Muscle of leg (tissue), 11 donors: ENCODE data around the gene SHISA7. TPM values are rescaled to one million over a fixed set of nuclear protein-coding genes. Genes with fewer than 3 reads are reported as not detected.
"Not testable (repeated sequence)": the region's sequence is repeated elsewhere in the genome, so short reads cannot be mapped to it uniquely, and the experiment has no call there.

Experiments
- DNase-seq: peaks from one replicate; pipeline ENCODE4 v3.0.0; 2013
- H3K27ac ChIP-seq: one replicate; pipeline ENCODE4 v1.5.1; 2013; ENCODE audit warnings: mild to moderate bottlenecking, low read length, control low read depth
- H3K27me3 ChIP-seq: one replicate; pipeline ENCODE4 v1.6.1; 2013; ENCODE audit warnings: low read length; ENCODE audit not compliant: control insufficient read depth, insufficient read depth
- H3K36me3 ChIP-seq: one replicate; pipeline ENCODE4 v1.6.1; 2013; ENCODE audit warnings: low read length; ENCODE audit not compliant: control insufficient read depth, insufficient read depth
- H3K4me1 ChIP-seq: one replicate; pipeline ENCODE4 v1.6.1; 2013; ENCODE audit warnings: low read length; ENCODE audit not compliant: control insufficient read depth, insufficient read depth
- H3K4me3 ChIP-seq: one replicate; pipeline ENCODE4 v1.5.1; 2013; ENCODE audit warnings: low read length, control low read depth
- H3K9me3 ChIP-seq: replicated peaks from 2 replicates; pipeline ENCODE4 v1.6.1; 2013; ENCODE audit warnings: low read depth, low read length; ENCODE audit not compliant: control insufficient read depth
- WGBS: methylation state at CpG from one replicate; pipeline ENCODE4 v1.1.5; 2013; ENCODE audit warnings: missing lambda C conversion rate; ENCODE audit not compliant: insufficient coverage; 5-methylcytosine and 5-hydroxymethylcytosine counted together
- polyA plus RNA-seq, 8 donors: library from polyadenylated mRNA; unstranded; fragments of 120-200 nt; gene quantifications; one replicate each; pipeline versions ENCODE4 v1.2.1 to v1.2.3, GENCODE V29; 2013; ENCODE audit warnings: inconsistent platforms in 1 of 8, low replicate concordance in 1 of 8; ENCODE audit not compliant: insufficient read length in 8 of 8, insufficient read depth in 1 of 8
- total RNA-seq: library from RNA; stranded (reverse); fragments of 120-200 nt; gene quantifications from one replicate; pipeline ENCODE4 v1.2.4, GENCODE V29; 2013

The SHISA7 gene
- total and polyA plus RNA-seq, 9 donors = under 0.01 to 0.32 (median 0.16) TPM

DNA sequence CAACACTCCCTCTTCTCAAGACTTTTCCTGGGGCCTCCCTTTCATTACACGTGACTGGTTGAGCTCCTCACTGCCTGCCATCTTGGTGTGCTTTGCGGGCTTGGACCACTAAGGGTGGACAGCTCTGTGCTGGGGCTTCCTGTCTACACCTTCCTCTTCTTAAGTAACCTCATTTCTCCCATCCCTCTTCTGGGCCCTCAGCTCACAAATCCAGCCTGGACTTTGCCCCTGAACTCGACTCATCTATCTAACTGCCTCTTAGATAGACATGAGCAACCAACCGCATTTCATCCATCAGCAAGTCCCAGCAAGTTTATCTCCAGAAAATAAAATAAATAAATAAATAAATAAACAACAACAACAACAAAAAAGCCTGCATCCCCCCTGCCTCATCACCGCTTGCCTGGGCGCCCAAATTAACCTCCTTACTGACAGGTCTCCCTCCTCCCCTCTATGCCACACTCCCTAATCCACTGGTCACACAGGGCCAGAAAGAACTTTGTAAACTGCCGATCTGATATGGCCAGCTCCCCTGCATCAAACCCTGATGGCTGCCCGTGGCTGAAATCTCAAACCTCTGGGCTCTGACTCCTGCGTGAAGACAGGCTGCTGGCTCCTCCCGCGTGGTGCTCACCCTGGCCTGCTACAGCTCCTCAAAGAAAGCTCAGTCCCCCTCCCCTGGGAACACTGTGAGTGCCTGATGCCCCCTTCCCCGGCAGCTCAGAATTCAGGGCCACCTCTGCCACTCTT is 10.6 kb upstream of the SHISA7 start:
- Histone ChIP-seq H3K4me3 (no peak overlapping the region), H3K36me3 (peaks cover 15% of the 10 kb centered on the region), H3K27ac (no peak overlapping the region), H3K9me3 (no peaks in the 10 kb centered on the region), H3K4me1 (peaks cover 17% of the 10 kb centered on the region), H3K27me3 (peaks cover 41% of the 10 kb centered on the region)
- DNase-seq = no peak
- WGBS = 83% methylated on average over 11 of the region's 12 CpGs

DNA sequence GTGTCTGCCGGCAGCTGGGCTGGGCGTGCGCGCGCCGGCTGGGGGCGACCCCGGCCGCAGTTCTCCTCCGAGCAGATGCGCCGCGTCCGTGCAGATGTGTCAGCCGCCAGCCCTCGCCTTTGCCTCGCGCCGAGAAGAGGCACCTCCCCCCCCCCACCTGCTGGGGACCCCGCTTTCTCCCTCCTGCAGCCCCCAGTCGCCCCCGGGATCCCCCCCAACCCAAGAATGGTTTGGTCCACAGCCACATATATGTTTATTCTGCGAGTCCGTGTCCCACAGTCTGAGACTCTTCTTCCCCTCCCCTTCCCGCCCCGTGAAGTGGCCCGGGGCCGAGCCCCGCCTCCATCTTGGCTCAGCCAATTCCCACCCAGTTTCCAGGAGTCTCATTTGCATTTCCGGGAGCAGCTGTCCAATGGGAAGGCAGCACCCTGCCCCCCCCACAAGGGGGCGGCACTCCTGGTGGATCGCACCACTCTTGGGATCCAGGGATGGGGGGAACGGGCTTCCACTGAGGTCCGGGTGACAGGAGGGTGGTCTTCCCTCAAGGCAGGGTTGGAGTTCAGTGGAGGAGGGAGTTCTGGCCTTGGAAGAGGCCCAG is 9.7 kb upstream of the SHISA7 start:
- under 1% methylated on average over 20 of the region's 34 CpGs for WGBS
- Histone ChIP-seq H3K4me3 (no peak overlapping the region), H3K27ac (no peak overlapping the region), H3K4me1 (peaks cover 17% of the 10 kb centered on the region), H3K36me3 (peaks cover 15% of the 10 kb centered on the region), H3K9me3 (no peaks in the 10 kb centered on the region), H3K27me3 (peaks cover 45% of the 10 kb centered on the region)
- peak; percentile 94 for DNase-seq

GRCh38 chr19:55451965-55452748 is 9.1 kb upstream of the SHISA7 start:
- DNase-seq = peak; percentile 54
- H3K36me3 ChIP-seq = peaks cover 15% of the 10 kb centered on the region
- peaks cover 52% of the 10 kb centered on the region for H3K27me3 ChIP-seq
- WGBS = under 1% methylated on average over 40 of the region's 57 CpGs
- no peaks in the 10 kb centered on the region for H3K9me3 ChIP-seq
- H3K4me1 ChIP-seq = peaks cover 17% of the 10 kb centered on the region
- peak overlapping the region; percentile 15 for H3K4me3 ChIP-seq
- H3K27ac ChIP-seq = no peak overlapping the region

DNA sequence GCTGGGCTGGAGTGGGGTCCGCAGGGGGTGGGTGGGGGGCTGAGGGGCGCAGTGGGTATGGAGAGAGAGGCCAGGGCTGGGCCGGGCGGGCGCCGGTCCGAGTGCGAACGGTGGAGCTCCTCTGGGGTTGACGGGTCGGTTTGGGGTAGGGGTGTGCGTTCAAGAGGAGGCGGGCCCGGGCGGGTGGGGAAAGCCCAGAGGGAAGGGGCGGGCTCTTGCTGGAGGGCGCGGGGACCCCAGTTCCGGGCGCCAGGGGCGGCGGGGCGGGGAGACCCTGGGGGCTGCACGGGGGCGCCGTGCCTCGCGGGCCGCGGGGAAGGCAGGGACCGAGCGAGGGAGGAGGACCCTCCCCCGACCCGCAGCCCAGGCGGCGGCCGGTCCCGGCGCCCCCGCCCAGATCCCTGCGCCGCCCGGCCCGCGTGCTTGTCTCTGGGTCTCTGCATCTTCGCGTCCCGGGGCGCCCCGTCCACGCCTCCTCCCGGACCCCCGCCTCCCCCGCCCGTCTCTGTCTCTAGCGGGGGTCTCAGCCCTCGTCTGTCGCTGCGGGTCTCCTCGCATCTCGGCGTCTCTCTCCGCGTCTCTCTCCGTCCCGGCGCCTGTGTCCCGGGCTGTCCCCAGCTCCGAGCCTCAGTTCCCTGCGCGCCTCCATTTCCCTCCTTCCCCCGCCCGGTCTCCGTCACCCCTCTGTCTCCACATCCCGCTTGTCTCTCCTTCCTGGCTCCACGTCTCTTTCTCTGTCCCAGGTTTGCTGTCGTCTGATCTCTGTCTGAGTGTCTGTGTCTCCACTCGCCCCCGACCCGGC is 8.3 kb upstream of the SHISA7 start:
- Histone ChIP-seq H3K4me3 (no peak overlapping the region), H3K4me1 (peaks cover 17% of the 10 kb centered on the region), H3K27me3 (peaks cover 60% of the 10 kb centered on the region), H3K9me3 (no peaks in the 10 kb centered on the region), H3K36me3 (peaks cover 14% of the 10 kb centered on the region), H3K27ac (no peak overlapping the region)
- WGBS = 0% methylated on average over 67 of the region's 80 CpGs
- no peak for DNase-seq

GRCh38 chr19:55449469-55449868 is 6.4 kb upstream of the SHISA7 start:
- Histone ChIP-seq H3K4me1 (peaks cover 17% of the 10 kb centered on the region), H3K27me3 (peaks cover 74% of the 10 kb centered on the region), H3K4me3 (no peak overlapping the region), H3K27ac (no peak overlapping the region), H3K9me3 (no peaks in the 10 kb centered on the region), H3K36me3 (peaks cover 2% of the 10 kb centered on the region)
- DNase-seq = no peak
- 28% methylated on average over 15 of the region's 16 CpGs for WGBS

DNA sequence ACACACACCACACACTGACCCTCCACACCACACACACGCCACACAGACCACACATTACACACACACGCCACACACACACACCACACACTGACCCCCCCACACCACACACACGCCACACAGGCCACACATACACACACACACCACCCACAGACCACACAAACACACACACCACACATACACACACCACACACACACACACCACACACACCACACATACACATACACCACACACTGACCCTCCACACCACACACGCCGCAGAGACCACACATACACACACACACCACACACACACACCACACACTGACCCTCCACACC is 5.0 kb upstream of the SHISA7 start:
- not testable (repeated sequence) for H3K4me3 ChIP-seq, DNase-seq, H3K36me3 ChIP-seq, H3K27ac ChIP-seq, H3K9me3 ChIP-seq
- Histone ChIP-seq H3K4me1 (peaks cover 17% of the 10 kb centered on the region), H3K27me3 (peaks cover 87% of the 10 kb centered on the region)
- WGBS = 79% methylated on average over 4 of the region's 5 CpGs

DNA sequence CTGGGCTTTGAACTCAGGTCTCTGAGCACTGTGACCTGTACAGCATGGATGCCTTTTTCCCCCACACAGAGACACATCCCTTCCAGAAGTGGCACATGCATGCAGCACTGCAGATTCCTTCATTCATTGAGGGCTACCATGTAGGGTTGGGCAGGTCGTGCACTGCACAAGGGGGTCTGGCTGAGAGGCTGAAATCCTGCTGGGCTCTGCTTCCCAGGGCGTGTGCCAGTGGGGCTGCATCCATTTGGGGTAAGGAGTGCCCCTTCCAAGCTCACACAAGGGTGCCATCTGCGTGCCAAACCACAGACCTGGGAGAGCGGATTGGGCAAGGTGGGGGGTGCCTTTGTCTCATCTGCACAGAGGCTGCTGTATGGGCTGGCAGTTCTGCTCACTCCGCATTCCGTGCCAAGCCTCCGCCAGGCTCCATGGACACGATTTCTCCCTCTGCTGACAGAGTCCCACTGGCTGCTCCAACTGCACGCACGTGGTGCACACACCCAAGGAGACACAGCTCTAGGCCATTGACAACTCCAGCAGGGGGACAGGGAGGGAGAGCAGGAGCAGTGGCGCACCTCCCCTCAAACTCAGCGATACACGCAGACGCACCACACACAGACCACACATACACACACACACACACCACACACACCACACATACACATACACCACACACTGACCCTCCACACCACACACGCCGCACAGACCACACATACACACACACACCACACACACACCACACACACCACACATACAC is 4.5 kb upstream of the SHISA7 start:
- peaks cover 12% of the 10 kb centered on the region for H3K4me1 ChIP-seq
- whole genome bisulfite sequencing = 30% methylated on average over 13 of the region's 16 CpGs
- no peaks in the 10 kb centered on the region for H3K36me3 ChIP-seq
- H3K4me3 ChIP-seq = no peak overlapping the region
- H3K27me3 ChIP-seq = peaks cover 87% of the 10 kb centered on the region
- no peak overlapping the region for H3K27ac ChIP-seq
- no peaks in the 10 kb centered on the region for H3K9me3 ChIP-seq
- DNase-seq = no peak

DNA sequence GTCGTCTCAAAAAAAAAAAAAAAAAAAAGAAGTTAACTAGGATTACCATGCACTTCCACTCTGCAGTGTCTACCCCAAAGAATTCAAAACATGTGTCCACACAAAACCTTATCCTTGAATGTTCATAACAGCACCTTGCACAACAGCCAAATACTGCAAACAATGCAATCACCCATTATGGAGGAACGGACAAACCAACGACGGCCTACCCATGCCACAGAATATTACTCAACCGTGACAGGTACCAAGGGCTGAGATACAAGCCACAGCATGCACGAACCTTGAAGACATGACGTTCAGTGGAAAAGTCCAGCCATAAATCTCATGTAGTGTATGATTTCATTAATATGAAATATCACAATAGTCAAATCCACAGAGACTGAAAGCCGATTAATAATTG is 3.0 kb upstream of the SHISA7 start:
- H3K4me3 ChIP-seq = no peak overlapping the region
- H3K9me3 ChIP-seq = no peaks in the 10 kb centered on the region
- peaks cover 85% of the 10 kb centered on the region for H3K27me3 ChIP-seq
- H3K36me3 ChIP-seq = no peaks in the 10 kb centered on the region
- H3K27ac ChIP-seq = no peak overlapping the region
- H3K4me1 ChIP-seq = no peaks in the 10 kb centered on the region
- no peak for DNase-seq
- WGBS = 81% methylated on average over 3 of the region's 8 CpGs

GRCh38 chr19:55444646-55445045 is 1.5 kb upstream of the SHISA7 start:
- Histone ChIP-seq H3K9me3 (no peaks in the 10 kb centered on the region), H3K27me3 (peaks cover 86% of the 10 kb centered on the region), H3K4me1 (peaks cover 8% of the 10 kb centered on the region), H3K27ac (no peak overlapping the region), H3K4me3 (no peak overlapping the region), H3K36me3 (no peaks in the 10 kb centered on the region)
- DNase-seq = no peak
- WGBS = 47% methylated on average over 10 of the region's 11 CpGs
